Renal cortical epithelial cell (primary cell): ENCODE measurements around the gene PAQR4. TPM values are rescaled to one million over a fixed set of nuclear protein-coding genes. Genes with fewer than 3 reads are reported as not detected.

Experiments used
- DNase-seq: peaks from one replicate; pipeline ENCODE4 v3.0.0-alpha.2; 2011; ENCODE audit warnings: low read depth
- total RNA-seq: library from RNA; depleted of rRNA; stranded (reverse); fragments of >200 nt; gene quantifications from 2 replicates; pipeline ENCODE4 v1.2.3, GENCODE V29; 2014

Gene PAQR4
- total RNA-seq, 1 donor from 2014 or later = 2.3 TPM

GRCh38 chr16:3021449-3022207, 52.5 kb downstream of the PAQR4 start:
- DNase-seq = peak; percentile 93

GRCh38 chr16:3022208-3022683, 53.1 kb downstream of the PAQR4 start:
- DNase-seq = peak; percentile 92

GRCh38 chr16:3022684-3023414, 53.7 kb downstream of the PAQR4 start:
- no peak for DNase-seq

Other genes starting within 250 kb of the PAQR4 start
- gene PRSS27, start 249.1 kb upstream of the PAQR4 start, total RNA-seq = 0.85 and 1.7 TPM in 2 replicates
- gene SRRM2, start 216.7 kb upstream of the PAQR4 start, total RNA-seq = 19.8 and 114 TPM in 2 replicates
- 239 and 444 TPM in 2 replicates for gene ELOB, start 192.1 kb upstream of the PAQR4 start, total RNA-seq
- not detected in 2 replicates for gene PRSS33, start 181.8 kb upstream of the PAQR4 start, total RNA-seq
- not detected in 2 replicates for gene PRSS41, start 170.9 kb upstream of the PAQR4 start, total RNA-seq
- gene PRSS21, start 152.1 kb upstream of the PAQR4 start, total RNA-seq = 1.2 and 3.1 TPM in 2 replicates
- 0.25 and 1.2 TPM in 2 replicates for gene ZG16B, start 139.0 kb upstream of the PAQR4 start, total RNA-seq
- gene PRSS22, start 111.2 kb upstream of the PAQR4 start, total RNA-seq = 1.8 and 5.4 TPM in 2 replicates
- gene FLYWCH2, start 86.1 kb upstream of the PAQR4 start, total RNA-seq = 39.4 and 39.9 TPM in 2 replicates
- 35.3 and 42.9 TPM in 2 replicates for gene FLYWCH1, start 57.4 kb upstream of the PAQR4 start, total RNA-seq
- 0.50 and 1.9 TPM in 2 replicates for gene KREMEN2, start 5.1 kb upstream of the PAQR4 start, total RNA-seq
- 0.55 and 4.5 TPM in 2 replicates for gene PKMYT1, start 11.1 kb downstream of the PAQR4 start, total RNA-seq
- 0.20 and 0.35 TPM in 2 replicates for gene CLDN9, start 43.6 kb downstream of the PAQR4 start, total RNA-seq
- gene CLDN6, start 48.8 kb downstream of the PAQR4 start, total RNA-seq = 0.70 and 26.6 TPM in 2 replicates
- 196 and 480 TPM in 2 replicates for gene TNFRSF12A, start 51.0 kb downstream of the PAQR4 start, total RNA-seq
- gene HCFC1R1, start 54.6 kb downstream of the PAQR4 start, total RNA-seq = 8.5 and 13.0 TPM in 2 replicates
- gene THOC6, start 54.7 kb downstream of the PAQR4 start, total RNA-seq = 13.5 and 13.7 TPM in 2 replicates
- gene BICDL2, start 67.6 kb downstream of the PAQR4 start, total RNA-seq = 0.30 and 8.3 TPM in 2 replicates
- gene MMP25, start 77.2 kb downstream of the PAQR4 start, total RNA-seq = under 0.01 and 0.10 TPM in 2 replicates
- gene IL32, start 96.3 kb downstream of the PAQR4 start, total RNA-seq = 261 and 520 TPM in 2 replicates
- not detected in 2 replicates for gene ZSCAN10, start 129.9 kb downstream of the PAQR4 start, total RNA-seq
- gene ZNF205, start 143.2 kb downstream of the PAQR4 start, total RNA-seq = 15.2 and 20.5 TPM in 2 replicates
- 6.1 and 19.3 TPM in 2 replicates for gene ZNF213, start 165.7 kb downstream of the PAQR4 start, total RNA-seq
- not detected in 2 replicates for gene OR1F1, start 218.9 kb downstream of the PAQR4 start, total RNA-seq